GM20000 (cell line): ENCODE data around the gene IL3.

Source experiments
- DNase-seq: peaks from one replicate; pipeline ENCODE4 v3.0.0; 2012; ENCODE audit warnings: low spot score
- TF ChIP-seq, protein P1 (sequence below): IDR thresholded peaks from 2 replicates; pipeline ENCODE4 v1.5.1; 2012; ENCODE audit warnings: mild to moderate bottlenecking, control low read depth; ENCODE audit errors: extremely low read depth, missing control alignments

IL3 gene

DNA sequence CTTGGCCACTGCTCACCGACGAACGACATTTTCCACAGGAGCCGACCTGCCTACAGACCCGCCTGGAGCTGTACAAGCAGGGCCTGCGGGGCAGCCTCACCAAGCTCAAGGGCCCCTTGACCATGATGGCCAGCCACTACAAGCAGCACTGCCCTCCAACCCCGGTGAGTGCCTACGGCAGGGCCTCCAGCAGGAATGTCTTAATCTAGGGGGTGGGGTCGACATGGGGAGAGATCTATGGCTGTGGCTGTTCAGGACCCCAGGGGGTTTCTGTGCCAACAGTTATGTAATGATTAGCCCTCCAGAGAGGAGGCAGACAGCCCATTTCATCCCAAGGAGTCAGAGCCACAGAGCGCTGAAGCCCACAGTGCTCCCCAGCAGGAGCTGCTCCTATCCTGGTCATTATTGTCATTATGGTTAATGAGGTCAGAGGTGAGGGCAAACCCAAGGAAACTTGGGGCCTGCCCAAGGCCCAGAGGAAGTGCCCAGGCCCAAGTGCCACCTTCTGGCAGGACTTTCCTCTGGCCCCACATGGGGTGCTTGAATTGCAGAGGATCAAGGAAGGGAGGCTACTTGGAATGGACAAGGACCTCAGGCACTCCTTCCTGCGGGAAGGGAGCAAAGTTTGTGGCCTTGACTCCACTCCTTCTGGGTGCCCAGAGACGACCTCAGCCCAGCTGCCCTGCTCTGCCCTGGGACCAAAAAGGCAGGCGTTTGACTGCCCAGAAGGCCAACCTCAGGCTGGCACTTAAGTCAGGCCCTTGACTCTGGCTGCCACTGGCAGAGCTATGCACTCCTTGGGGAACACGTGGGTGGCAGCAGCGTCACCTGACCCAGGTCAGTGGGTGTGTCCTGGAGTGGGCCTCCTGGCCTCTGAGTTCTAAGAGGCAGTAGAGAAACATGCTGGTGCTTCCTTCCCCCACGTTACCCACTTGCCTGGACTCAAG, 14.6 kb downstream of the IL3 start:
- DNase-seq: no peak
- TF ChIP-seq, protein P1, sequence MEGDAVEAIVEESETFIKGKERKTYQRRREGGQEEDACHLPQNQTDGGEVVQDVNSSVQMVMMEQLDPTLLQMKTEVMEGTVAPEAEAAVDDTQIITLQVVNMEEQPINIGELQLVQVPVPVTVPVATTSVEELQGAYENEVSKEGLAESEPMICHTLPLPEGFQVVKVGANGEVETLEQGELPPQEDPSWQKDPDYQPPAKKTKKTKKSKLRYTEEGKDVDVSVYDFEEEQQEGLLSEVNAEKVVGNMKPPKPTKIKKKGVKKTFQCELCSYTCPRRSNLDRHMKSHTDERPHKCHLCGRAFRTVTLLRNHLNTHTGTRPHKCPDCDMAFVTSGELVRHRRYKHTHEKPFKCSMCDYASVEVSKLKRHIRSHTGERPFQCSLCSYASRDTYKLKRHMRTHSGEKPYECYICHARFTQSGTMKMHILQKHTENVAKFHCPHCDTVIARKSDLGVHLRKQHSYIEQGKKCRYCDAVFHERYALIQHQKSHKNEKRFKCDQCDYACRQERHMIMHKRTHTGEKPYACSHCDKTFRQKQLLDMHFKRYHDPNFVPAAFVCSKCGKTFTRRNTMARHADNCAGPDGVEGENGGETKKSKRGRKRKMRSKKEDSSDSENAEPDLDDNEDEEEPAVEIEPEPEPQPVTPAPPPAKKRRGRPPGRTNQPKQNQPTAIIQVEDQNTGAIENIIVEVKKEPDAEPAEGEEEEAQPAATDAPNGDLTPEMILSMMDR: no peak

DNA sequence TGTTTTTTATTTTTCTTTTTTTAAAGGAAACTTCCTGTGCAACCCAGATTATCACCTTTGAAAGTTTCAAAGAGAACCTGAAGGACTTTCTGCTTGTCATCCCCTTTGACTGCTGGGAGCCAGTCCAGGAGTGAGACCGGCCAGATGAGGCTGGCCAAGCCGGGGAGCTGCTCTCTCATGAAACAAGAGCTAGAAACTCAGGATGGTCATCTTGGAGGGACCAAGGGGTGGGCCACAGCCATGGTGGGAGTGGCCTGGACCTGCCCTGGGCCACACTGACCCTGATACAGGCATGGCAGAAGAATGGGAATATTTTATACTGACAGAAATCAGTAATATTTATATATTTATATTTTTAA, 15.2 kb downstream of the IL3 start:
- TF ChIP-seq, protein P1: no peak
- no peak for DNase-seq

DNA sequence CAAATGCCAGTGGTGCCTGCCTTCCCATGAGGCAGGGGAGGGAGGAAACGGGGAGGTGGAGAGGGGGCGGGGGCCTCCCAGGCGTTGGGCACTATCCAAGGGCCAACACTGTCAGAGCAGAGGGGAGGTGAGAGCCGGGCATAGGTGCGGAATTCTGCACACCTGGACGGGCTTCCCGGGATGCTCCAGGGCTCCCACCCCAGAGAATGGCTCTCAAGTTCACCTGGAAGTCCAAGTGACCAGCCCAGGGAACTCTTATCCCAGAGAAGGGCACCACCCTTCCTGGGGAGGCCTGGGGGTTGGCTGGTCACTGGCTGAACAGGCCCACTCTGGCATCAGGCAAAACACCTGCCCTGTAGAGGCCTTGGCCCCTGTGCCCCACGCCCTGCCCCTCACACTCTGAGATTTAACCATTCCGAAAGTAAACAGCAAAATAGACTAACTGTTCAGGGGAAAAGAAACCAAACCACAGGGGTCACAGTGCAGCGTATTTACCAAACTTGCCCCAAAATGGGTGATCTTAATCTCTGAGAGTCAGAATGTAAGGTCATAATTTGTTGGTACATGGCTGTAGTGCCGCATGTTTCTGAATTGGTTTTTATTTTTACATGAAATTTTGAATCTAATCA, 15.9 kb downstream of the IL3 start:
- TF ChIP-seq, protein P1: no peak
- DNase-seq: no peak

DNA sequence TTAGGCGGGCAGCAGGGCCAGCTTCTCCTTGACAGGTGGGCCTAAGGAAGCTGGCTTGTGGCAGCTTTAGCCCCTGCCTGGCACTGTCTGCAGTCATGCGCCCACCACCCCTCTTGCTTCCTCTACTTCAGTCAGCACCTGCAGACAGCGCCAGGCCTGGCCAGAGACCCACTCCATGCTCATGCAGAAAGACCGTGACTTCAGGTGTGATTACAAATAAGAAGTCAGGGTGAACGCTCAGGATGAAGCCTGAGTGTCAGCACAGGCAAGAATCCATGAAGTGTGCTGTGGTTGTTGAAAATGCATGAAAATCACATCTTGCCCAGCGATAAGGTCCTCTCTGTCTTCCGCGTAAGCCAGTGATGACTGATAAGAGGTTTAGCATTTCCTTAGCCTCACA, 16.5 kb downstream of the IL3 start:
- TF ChIP-seq, protein P1: no peak
- DNase-seq: no peak

DNA sequence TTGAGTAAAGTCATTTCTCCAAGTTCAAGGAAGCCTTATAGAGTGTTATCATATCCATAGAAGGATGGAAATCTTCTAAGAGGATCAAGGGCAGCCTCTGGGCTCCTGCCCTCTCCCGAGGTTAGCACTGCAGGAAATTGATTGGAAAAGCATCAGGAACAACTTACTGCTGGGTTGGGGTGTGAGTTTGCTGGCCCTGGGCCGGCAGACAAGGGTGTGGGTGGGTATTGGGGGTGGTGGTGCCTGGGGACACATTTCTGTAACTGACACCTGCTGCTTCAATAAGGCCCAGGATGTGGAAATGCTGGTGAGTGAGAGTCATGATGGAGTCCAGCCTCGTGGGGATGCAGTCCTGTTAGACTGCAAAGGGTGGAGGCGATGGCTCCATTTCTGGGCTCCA, 18.6 kb downstream of the IL3 start:
- TF ChIP-seq, protein P1: no peak
- DNase-seq: no peak

DNA sequence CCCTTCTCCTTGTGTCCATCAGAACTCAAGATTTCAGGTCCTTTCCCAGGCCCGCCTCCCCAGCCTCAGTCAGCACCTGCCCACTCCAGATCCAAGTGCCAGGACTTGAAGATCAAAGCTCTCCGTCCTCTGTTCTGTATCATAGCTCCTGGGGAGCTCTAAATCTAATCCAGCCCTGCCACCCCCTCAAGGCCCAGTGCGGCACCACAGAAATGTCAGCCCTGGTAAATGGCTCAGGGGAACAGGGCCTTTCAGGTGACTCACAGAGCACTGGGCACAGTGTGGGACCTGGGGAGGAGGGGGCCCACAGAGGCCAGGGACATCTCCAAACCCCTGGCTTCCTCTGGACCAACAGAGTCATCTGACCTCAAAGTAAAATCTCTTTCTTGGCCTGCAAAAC, 19.2 kb downstream of the IL3 start:
- no peak for DNase-seq
- TF ChIP-seq, protein P1: no peak

DNA sequence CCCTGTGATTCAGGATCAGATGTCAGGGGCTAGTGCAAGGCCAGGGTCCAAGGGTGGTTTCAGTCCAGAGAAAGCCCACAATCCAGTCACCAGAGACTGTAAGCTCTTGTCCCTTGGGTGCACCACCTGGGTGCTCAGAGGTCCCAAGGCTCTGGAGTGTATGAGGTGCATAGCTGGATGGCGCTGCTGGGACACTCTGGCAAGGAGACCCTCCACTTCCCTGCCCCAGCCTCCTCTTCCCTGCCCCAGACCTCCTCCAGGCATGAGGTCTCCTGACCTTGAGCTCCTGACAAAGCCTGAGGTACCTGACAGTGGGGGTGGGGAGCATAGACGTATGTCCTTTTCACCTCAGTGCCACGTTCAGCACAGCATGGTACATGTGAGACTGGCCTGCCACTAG, 20.1 kb downstream of the IL3 start:
- no peak for DNase-seq
- TF ChIP-seq, protein P1: no peak
